ENCODE measurements around the gene PCCA. TPM values are rescaled to one million over a fixed set of nuclear protein-coding genes. Genes with fewer than 3 reads are reported as not detected.

PCCA gene
- polyA plus RNA-seq, 2 of the 4 experiments (the other 2 are of a cell fraction) = 13.2 to 13.7 TPM

- H3K4me1 ChIP-seq = no peaks in the 10 kb centered on the region
- ChIA-PET POLR2A (no interaction called here), CTCF (no interaction called here)
- no peak for ATAC-seq
- H3K4me2 ChIP-seq = no peak overlapping the region
- H3K4me3 ChIP-seq = no peak overlapping the region
- DNase-seq (ENCODE audit: low read depth in 1 of 2, low spot score in 1 of 2) = peak in 1 of 2 experiments; percentile 2
- H3K27ac ChIP-seq = no peak overlapping the region
- 73% methylated on average over 7 of the region's 7 CpGs for WGBS (ENCODE audit: missing lambda C conversion rate)
- TF ChIP-seq HOXB5 (CRISPR knock-in tag; IDR thresholded peaks at IDR 0.05) = no peak
- TF ChIP-seq NFE2L2 (conservative IDR thresholded peaks at IDR 0.05; ENCODE audit: low read length) = no peak
- TF ChIP-seq CBX8 (IDR thresholded peaks at IDR 0.05) = no peak
- no peak for TF ChIP-seq HOXB13 (CRISPR knock-in tag; IDR thresholded peaks at IDR 0.05; ENCODE audit: low read depth)
- TF ChIP-seq SREBF2 (IDR thresholded peaks at IDR 0.05) = no peak
- TF ChIP-seq HES2 (IDR thresholded peaks at IDR 0.05) = no peak
- TF ChIP-seq FOXS1 (CRISPR knock-in tag; IDR thresholded peaks at IDR 0.05) = no peak
- TF ChIP-seq EHMT2 (IDR thresholded peaks at IDR 0.05; ENCODE audit: low read depth) = no peak
- TF ChIP-seq RFX5 (IDR thresholded peaks at IDR 0.05) = no peak
- TF ChIP-seq MAZ (IDR thresholded peaks at IDR 0.05; ENCODE audit: borderline replicate concordance, low read depth, low read length) = no peak
- no peak for TF ChIP-seq CHD4 (IDR thresholded peaks at IDR 0.05; ENCODE audit: borderline replicate concordance)
- no peak for TF ChIP-seq JUN (IDR thresholded peaks at IDR 0.05)
- no peak for TF ChIP-seq EP300 (IDR thresholded peaks at IDR 0.05)
- TF ChIP-seq POLR2AphosphoS2 (conservative IDR thresholded peaks at IDR 0.05; ENCODE audit: low read length) = no peak
- TF ChIP-seq HEYL (CRISPR knock-in tag; IDR thresholded peaks at IDR 0.05) = no peak
- no peak for TF ChIP-seq KDM1A (IDR thresholded peaks at IDR 0.05; ENCODE audit: low read depth)
- no peak for TF ChIP-seq RAD21 (conservative IDR thresholded peaks at IDR 0.05 in 1 of 2, IDR thresholded peaks at IDR 0.05 in 1 of 2)
- no peaks in the 10 kb centered on the region for H3K9me3 ChIP-seq
- FAIRE-seq = no peak
Measured at GRCh38 chr13:100254002-100254401, 165.1 kb downstream of the PCCA start.

DNA sequence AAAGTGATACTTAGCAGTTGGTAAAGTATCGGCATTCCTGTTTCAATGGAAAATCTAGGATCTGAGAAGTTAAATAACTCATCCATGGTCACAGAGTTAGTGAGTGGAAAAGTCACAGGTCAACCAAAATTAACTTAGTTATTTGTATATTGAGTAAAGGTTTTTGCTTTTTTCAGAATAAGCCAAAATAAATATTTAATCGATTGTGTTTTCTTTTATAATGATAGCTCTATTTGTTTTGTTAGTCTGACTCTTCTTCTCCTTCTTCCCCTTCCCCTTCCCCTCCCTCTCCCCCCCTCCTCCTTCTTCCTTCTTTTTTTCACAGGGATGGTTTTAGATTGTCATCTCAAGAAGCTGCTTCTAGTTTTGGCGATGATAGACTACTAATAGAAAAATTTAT is 173.5 kb downstream of the PCCA start:
- ChIA-PET POLR2A (interaction anchor here (0.5 kb wide), 1 partner anchor 461 kb away, joined by 3 read pairs; no protein-coding TSS in a partner anchor), CTCF (interaction anchor here (1.1 kb wide), 1 partner anchor 28 kb away, joined by 3 read pairs; no protein-coding TSS in a partner anchor)

DNA sequence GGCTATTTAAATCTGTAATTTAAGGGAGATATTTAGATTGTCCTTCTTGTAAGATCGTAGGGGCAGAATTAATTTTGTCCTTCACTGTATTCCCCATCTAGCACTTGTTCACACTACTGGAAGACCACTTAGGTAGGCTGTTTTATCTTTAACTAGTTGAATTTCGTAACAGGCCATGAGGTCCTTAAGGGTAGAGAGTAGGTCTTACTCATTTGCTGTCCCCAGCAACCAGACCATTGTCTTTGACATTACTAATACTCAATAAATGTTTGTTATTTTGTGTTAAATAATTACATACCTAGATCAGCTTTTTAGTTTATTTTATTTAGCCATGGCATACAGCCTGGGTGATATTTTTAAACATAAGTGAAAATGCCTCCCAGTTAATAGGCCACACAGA is 177.1 kb downstream of the PCCA start:
- Histone ChIP-seq H3K4me3 (no peak overlapping the region), H3K27ac (no peak overlapping the region), H3K4me1 (no peaks in the 10 kb centered on the region; the same call in 2 of the 3 replicates), H3K9me3 (no peaks in the 10 kb centered on the region), H3K4me2 (no peak overlapping the region)
- FAIRE-seq = no peak
- no peak for ATAC-seq
- POLR2A ChIA-PET = no interaction called here
- CTCF ChIA-PET = no interaction called here
- DNase-seq (ENCODE audit: low read depth in 1 of 2, low spot score in 1 of 2) = no peak
- WGBS (ENCODE audit: missing lambda C conversion rate) = 93% methylated on average over 2 of the region's 2 CpGs
- TF ChIP-seq RNF2 (IDR thresholded peaks at IDR 0.05; ENCODE audit: borderline replicate concordance, low read depth) = no peak
- TF ChIP-seq KDM1A (IDR thresholded peaks at IDR 0.05; ENCODE audit: low read depth) = no peak
- TF ChIP-seq HDAC2 (IDR thresholded peaks at IDR 0.05) = no peak
- TF ChIP-seq CBX2 (IDR thresholded peaks at IDR 0.05; ENCODE audit: borderline replicate concordance, low read depth) = no peak
- no peak for TF ChIP-seq NPAS2 (CRISPR knock-in tag; IDR thresholded peaks at IDR 0.05; ENCODE audit: borderline replicate concordance)
- no peak for TF ChIP-seq BHLHE40 (IDR thresholded peaks at IDR 0.05; ENCODE audit: low read depth, low read length)
- TF ChIP-seq TFCP2L1 (CRISPR knock-in tag; IDR thresholded peaks at IDR 0.05) = no peak
- no peak for TF ChIP-seq TP53 (CRISPR knock-in tag; IDR thresholded peaks at IDR 0.05)
- TF ChIP-seq GATA3 (IDR thresholded peaks at IDR 0.05; ENCODE audit: borderline replicate concordance) = no peak
- no peak for TF ChIP-seq MAZ (IDR thresholded peaks at IDR 0.05; ENCODE audit: borderline replicate concordance, low read depth, low read length)
- no peak for TF ChIP-seq MAX (IDR thresholded peaks at IDR 0.05)
- TF ChIP-seq HEYL (CRISPR knock-in tag; IDR thresholded peaks at IDR 0.05) = no peak
- TF ChIP-seq HOXA7 (CRISPR knock-in tag; IDR thresholded peaks at IDR 0.05) = no peak
- TF ChIP-seq, protein P1, sequence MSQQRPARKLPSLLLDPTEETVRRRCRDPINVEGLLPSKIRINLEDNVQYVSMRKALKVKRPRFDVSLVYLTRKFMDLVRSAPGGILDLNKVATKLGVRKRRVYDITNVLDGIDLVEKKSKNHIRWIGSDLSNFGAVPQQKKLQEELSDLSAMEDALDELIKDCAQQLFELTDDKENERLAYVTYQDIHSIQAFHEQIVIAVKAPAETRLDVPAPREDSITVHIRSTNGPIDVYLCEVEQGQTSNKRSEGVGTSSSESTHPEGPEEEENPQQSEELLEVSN (IDR thresholded peaks at IDR 0.05; ENCODE audit: borderline replicate concordance, low read depth) = no peak
- no peak for TF ChIP-seq RCOR1 (IDR thresholded peaks at IDR 0.05; ENCODE audit: low read depth, low read length)
- TF ChIP-seq ZFP36 (IDR thresholded peaks at IDR 0.05; ENCODE audit: borderline replicate concordance, partially characterized antibody) = no peak

More for the DNA sequence above, 173.5 kb downstream of the PCCA start:
- no peak for ATAC-seq
- Histone ChIP-seq H3K4me2 (no peak overlapping the region), H3K27ac (no peak overlapping the region), H3K4me3 (no peak overlapping the region), H3K9me3 (no peaks in the 10 kb centered on the region), H3K4me1 (no peaks in the 10 kb centered on the region; the same call in 2 of the 3 replicates)
- 63% methylated on average over 3 of the region's 3 CpGs for WGBS (ENCODE audit: missing lambda C conversion rate)
- DNase-seq (ENCODE audit: low read depth in 1 of 2, low spot score in 1 of 2) = no peak
- no peak for FAIRE-seq
- TF ChIP-seq MYC (IDR thresholded peaks at IDR 0.05; ENCODE audit: borderline replicate concordance, low read length) = no peak
- no peak for TF ChIP-seq NPAS2 (CRISPR knock-in tag; IDR thresholded peaks at IDR 0.05; ENCODE audit: borderline replicate concordance)
- TF ChIP-seq, protein P2, sequence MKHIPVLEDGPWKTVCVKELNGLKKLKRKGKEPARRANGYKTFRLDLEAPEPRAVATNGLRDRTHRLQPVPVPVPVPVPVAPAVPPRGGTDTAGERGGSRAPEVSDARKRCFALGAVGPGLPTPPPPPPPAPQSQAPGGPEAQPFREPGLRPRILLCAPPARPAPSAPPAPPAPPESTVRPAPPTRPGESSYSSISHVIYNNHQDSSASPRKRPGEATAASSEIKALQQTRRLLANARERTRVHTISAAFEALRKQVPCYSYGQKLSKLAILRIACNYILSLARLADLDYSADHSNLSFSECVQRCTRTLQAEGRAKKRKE (CRISPR knock-in tag; IDR thresholded peaks at IDR 0.05; ENCODE audit: low read depth) = no peak
- no peak for TF ChIP-seq RCOR1 (IDR thresholded peaks at IDR 0.05; ENCODE audit: low read depth, low read length)
- TF ChIP-seq HEYL (CRISPR knock-in tag; IDR thresholded peaks at IDR 0.05) = no peak
- TF ChIP-seq, protein P3, sequence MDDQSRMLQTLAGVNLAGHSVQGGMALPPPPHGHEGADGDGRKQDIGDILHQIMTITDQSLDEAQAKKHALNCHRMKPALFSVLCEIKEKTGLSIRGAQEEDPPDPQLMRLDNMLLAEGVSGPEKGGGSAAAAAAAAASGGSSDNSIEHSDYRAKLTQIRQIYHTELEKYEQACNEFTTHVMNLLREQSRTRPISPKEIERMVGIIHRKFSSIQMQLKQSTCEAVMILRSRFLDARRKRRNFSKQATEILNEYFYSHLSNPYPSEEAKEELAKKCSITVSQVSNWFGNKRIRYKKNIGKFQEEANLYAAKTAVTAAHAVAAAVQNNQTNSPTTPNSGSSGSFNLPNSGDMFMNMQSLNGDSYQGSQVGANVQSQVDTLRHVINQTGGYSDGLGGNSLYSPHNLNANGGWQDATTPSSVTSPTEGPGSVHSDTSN (IDR thresholded peaks at IDR 0.05) = no peak
- no peak for TF ChIP-seq ESRRA (IDR thresholded peaks at IDR 0.05; ENCODE audit: borderline replicate concordance, low read length)

All from A549 (cell line).